ES-I3 (cell line): ENCODE data around the gene SARS2.
"Not testable (repeated sequence)": the region's sequence is repeated elsewhere in the genome, so short reads cannot be mapped to it uniquely, and the experiment has no call there.

Experiments used
- H3K36me3 ChIP-seq: 2 replicates; pipeline ENCODE4 v1.6.1; 2013; ENCODE audit warnings: mild to moderate bottlenecking, low read length, control low read depth, moderate library complexity; ENCODE audit not compliant: insufficient read depth
- H3K4me1 ChIP-seq: 2 replicates; pipeline ENCODE4 v1.6.1; 2013; ENCODE audit warnings: mild to moderate bottlenecking, control low read depth, low read length; ENCODE audit not compliant: insufficient read depth
- H3K9ac ChIP-seq: 2 replicates; pipeline ENCODE4 v1.6.1; 2013; ENCODE audit warnings: low read depth, mild to moderate bottlenecking, low read length, moderate library complexity
- H3K9me3 ChIP-seq: 2 replicates; pipeline ENCODE4 v1.6.1; 2013; ENCODE audit warnings: mild to moderate bottlenecking, low read length, moderate library complexity; ENCODE audit not compliant: control insufficient read depth, insufficient read depth

Gene SARS2

DNA sequence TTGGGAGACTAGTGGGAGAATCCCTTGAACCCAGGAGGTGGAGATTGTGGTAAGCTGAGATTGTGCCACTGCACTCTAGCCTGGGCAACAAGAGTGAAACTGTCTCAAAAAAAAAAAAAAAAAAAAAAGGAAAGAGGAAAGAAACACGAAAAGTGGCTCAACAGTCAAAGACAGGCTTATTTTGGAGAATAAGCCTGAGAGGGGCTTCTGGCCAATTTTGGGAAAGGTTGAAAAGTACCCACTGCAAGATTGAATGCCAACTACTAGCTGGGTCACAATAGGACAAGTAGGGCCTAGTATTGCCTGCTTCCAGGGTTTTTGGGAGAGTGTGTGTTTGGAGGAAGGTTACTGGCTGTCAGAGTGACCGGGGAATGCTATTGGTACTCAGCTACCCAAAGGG is 27.7 kb upstream of the SARS2 start:
- no peak overlapping the region for H3K9ac ChIP-seq
- H3K4me1 ChIP-seq = peaks cover 3% of the 10 kb centered on the region; the same call in 1 of the 2 replicates
- no peaks in the 10 kb centered on the region for H3K36me3 ChIP-seq
- H3K9me3 ChIP-seq = no peaks in the 10 kb centered on the region

DNA sequence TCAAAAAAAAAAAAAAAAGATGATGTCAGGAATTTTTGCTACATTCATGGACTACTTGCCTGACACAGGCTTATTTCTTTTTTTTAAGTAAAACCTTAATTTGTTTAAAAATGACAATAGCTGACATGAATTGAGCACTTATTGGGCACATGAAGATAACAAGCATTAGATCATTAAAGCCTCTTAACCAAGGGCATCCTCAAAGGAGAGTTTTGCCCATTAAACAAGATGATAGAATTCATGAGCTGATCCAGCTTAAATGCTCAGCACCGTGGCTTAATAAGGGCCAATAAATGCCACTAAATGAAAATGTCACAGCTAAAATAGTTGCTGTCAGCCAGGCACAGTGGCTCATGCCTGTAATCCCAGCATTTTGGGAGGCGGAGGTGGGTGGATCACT is 25.7 kb upstream of the SARS2 start:
- Histone ChIP-seq H3K4me1 (no peaks in the 10 kb centered on the region), H3K9ac (no peak overlapping the region), H3K9me3 (no peaks in the 10 kb centered on the region), H3K36me3 (no peaks in the 10 kb centered on the region)

DNA sequence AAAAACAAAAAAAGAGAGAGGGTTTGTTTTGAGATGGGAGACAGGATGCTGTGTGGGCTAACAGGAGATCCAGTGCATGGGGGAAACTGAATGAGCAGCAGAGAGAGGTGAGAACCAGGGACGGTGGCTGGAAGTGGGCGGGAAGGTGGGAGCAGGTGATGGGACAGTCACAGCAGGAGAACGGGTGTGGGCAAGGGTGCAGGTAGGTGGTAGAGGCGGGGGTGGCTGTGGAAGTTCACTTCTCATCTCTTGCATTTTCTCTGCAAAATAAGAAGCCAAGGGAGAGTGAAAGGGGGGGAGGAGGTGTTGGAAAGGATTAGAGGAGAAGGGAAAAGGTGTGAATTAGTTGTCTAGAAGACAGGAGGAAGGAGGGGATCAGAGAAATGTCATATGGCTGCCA is 23.1 kb upstream of the SARS2 start:
- H3K9me3 ChIP-seq = no peaks in the 10 kb centered on the region
- no peaks in the 10 kb centered on the region for H3K36me3 ChIP-seq
- H3K4me1 ChIP-seq = no peaks in the 10 kb centered on the region
- H3K9ac ChIP-seq = no peak overlapping the region

DNA sequence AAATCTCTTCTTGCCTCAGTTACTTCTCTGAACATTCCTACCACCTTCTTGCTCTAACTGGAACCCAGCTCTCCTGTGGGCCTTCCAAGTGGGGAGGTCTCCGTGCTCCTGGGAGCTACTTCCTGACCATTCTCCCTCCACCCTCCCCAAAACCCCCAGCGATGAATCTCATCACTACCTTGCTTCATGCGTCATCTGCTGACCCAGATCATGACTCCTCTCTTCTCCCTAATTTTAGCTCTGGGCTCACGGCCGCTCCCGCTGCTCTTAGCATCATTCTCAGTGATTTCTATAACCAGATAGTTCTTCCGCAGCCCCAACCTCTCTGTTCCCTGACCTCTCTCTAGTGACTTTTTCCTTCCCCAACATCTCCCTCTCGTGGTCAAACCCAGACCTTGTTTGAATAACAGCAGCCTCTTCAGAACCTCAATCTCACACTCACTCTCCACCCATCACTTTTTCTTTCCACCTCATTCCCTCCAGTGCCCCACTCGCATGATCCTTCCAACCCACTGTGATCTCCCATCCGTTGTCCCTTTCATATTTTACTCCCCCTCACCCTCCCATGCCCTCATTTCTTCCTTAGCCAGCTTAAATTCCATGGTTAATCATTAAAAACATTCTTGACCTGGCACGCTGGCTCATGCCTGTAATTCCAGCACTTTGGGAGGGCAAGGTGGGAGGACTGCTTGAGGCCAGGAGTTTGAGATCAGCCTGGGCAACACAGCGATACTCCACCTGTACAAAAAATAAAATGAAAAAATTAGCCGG is 22.0 kb upstream of the SARS2 start:
- Histone ChIP-seq H3K9me3 (no peaks in the 10 kb centered on the region), H3K9ac (no peak overlapping the region; the same call in 1 of the 2 replicates), H3K4me1 (no peaks in the 10 kb centered on the region), H3K36me3 (no peaks in the 10 kb centered on the region)

DNA sequence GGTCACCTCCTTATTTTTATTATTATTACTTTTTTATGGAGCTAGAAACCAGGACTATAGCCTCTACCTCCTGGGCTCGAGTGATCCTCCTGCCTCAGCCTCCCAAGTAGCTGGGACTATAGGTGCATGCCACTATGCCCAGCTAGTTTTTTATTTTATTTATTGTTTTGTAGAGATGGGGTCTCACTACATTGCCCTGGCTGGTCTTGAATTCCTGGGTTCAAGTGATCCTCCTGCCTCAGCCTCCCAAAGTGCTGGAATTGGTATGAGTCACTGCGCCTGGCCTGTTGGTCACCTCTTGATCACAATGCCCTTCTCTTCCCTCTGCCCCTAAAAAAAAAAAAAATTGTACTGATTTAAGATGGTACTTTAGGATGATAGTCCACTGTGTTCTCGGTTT is 20.6 kb upstream of the SARS2 start:
- Histone ChIP-seq H3K36me3 (no peaks in the 10 kb centered on the region), H3K4me1 (no peaks in the 10 kb centered on the region), H3K9ac (no peak overlapping the region), H3K9me3 (no peaks in the 10 kb centered on the region)

DNA sequence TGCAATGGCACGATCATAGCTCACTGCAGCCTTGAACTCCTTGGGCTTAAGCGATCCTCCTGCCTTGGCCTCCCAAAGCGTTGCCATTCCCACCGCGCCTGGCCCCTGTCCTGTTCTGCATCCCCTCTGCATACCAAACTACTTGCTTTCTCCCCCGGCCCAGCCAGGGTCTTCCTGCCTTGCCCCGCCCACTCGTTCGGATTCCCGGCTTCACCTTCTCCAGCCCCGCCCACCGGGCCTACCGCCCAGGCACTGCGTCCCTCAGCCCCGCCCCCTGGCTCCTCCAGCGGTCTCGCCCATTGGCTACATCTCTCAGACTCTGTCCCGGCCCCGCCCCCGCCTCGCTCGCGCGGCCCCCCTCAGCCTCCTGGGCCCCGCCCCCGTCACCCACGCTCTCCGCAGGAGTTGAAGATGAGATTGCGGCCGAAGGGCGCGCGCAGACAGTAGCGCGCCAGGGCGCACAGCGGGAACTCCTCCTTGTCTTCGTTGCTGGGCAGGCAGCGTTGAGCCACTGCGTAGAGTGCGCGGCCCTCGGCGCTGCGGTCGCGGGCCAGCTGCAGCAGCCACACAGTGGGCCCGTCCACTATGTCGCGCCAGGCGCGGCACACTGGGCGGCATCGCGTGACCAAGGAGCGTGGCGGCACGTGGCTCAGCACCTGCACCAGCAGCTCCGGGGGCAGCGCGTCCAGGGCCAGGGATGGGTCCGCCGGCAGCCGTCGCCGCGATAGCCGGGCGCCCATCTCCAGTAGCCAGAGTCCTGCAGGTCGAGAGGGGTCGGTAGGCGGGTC is 19.2 kb upstream of the SARS2 start:
- H3K9ac ChIP-seq = peak overlapping the region; percentile 66

DNA sequence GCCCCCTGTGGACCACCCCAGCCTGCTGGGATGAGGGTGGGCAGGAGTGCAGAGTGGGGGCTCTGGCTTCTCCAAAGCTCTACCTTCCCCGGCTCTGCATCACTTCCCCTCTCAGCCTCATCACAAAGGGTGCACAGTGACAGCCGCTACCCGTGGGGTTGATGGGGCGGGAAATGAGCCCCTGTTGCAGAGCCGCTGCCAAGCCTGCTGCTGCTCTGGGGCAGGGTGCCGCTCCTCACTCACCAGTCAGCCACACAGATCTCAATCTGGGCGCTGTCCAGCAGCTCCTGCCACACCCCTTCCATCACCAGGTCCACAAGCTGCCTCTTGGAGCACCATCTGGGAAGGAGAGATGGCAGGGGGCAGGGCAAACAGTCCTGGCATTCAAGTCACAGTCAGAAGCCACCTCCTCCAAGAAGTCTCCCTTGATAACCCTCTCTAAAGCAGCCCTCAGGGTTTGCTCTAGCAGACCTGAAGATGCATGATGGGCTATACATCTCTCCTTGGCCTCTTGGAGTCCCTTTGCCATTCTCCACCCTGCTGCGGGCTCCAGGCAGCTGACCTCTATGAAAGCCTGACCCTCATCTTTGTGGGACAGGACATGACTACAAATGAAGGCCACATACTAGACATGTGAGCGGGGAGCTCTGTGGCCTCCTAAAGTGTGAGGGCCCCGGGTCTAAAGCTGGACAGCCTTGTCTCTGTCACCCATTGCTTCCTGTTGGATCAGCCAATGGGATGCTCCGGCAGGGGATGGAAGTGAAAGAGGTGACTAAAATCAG is 15.9 kb upstream of the SARS2 start:
- no peaks in the 10 kb centered on the region for H3K4me1 ChIP-seq
- no peaks in the 10 kb centered on the region for H3K9me3 ChIP-seq
- no peak overlapping the region for H3K9ac ChIP-seq
- H3K36me3 ChIP-seq = no peaks in the 10 kb centered on the region

More for the DNA sequence above, 19.2 kb upstream of the SARS2 start:
- Histone ChIP-seq H3K4me1 (no peaks in the 10 kb centered on the region), H3K36me3 (no peaks in the 10 kb centered on the region), H3K9me3 (no peaks in the 10 kb centered on the region)

DNA sequence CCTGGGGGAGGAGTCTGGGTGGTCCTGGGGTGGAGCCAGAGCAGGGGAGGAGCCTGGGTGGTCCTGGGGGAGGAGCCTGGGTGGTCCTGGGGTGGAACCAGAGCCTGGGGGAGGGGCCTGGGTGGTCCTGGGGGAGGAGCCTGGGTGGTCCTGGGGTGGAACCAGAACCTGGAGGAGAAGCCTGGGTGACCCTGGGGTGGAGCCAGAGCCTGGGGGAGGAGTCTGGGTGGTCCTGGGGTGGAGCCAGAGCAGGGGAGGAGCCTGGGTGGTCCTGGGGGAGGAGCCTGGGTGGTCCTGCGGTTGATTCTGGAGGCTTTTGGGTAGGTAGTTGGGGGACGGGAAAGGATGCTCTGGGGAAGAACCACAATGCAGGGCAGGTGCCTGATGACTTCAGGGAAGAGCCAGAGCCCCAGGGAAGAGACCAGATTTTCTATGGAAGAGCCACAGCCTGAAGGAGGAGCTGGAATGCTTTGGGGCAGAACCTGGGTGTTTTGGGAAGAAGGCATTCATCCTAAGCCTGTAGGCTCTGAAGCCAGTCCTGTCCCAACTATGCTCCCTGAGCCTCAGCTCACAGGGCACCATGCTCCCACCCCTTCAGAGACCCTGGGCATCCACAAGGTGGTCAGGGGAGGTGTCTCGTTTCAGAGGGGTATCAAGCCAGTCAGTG is 15.1 kb upstream of the SARS2 start:
- Histone ChIP-seq H3K9ac (no peak overlapping the region), H3K4me1 (no peaks in the 10 kb centered on the region), H3K36me3 (no peaks in the 10 kb centered on the region)

DNA sequence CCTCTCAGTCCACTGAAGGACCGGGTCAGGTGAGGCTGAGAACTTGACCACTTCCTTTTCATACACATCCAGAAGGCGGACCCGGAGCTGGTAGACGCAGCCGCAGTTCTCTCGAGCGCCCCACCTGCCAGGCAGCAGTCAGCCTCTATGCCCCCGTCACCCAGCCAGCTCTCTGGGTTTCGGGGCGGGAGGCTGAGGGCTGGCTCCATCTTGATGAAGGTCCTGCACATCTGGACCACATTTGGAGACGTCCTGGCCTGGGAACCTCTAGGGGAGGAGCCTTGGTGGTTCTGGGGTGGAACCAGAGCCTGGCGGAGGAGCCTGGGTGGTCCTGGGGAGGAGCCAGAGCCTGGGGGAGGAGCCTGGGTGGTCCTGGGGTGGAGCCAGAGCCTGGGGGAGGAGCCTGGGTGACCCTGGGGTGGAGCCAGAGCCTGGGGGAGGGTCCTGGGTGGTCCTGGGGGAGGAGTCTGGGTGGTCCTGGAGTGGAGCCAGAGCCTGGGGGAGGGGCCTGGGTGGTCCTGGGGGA is 14.5 kb upstream of the SARS2 start:
- no peak overlapping the region for H3K9ac ChIP-seq
- no peaks in the 10 kb centered on the region for H3K9me3 ChIP-seq
- no peaks in the 10 kb centered on the region for H3K36me3 ChIP-seq
- H3K4me1 ChIP-seq = no peaks in the 10 kb centered on the region

More for the DNA sequence above, 15.1 kb upstream of the SARS2 start:
- no peaks in the 10 kb centered on the region for H3K9me3 ChIP-seq

DNA sequence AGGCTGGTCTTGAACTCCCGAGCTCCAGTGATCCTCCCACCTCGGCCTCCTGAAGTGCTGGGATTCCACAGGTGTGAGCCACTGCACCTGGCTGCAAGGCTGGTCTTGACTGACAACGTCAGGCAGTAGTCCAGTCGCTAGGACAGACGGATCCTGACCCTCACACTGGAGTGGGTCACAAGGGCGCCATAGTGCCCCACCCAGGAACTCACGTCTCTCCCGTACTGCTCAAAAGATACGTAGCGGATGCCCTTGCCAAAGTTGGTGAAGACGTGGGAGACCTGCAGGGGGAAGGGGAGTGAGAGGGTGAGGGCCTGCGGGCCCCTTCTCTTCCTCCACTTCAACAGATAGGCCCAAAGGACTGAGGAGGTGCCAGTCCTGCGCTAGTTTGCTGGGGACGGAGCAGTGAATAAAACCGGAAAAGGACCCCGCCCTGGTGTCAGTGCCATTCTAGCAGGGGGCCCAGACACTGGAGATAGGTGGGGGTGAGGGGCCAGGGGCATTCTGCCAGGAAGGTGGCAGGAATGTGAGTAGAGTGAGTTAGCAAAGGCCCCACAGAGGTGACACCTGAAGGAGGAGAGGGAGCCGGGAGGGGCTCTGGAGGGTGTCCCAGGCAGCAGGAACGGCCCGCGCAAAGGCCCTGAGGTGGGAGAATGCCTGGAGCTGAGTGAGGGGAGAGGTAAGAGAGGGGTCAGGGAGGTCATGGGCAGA is 12.1 kb upstream of the SARS2 start:
- no peaks in the 10 kb centered on the region for H3K4me1 ChIP-seq
- no peak overlapping the region for H3K9ac ChIP-seq
- no peaks in the 10 kb centered on the region for H3K9me3 ChIP-seq
- no peaks in the 10 kb centered on the region for H3K36me3 ChIP-seq

DNA sequence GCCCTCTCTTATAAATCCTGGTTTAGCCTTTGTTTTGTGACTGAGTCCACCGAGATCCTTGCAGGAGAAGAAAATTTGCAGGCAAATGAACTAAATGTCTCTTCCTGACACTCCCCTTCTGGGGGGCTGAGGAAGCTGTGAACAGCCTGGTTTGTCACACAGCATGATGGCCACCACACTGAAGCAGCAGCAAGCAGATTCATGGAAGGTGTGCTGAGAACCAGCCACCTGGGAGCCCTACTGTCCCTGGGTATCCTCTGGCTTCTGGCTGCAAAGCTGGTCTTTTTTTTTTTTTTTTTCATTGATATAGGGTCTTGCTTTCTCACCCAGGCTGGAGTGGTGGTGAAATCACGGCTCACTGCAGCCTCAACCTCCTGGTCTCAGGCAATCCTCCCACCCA is 11.4 kb upstream of the SARS2 start:
- H3K36me3 ChIP-seq = no peaks in the 10 kb centered on the region
- H3K9ac ChIP-seq = no peak overlapping the region
- H3K4me1 ChIP-seq = no peaks in the 10 kb centered on the region
- H3K9me3 ChIP-seq = no peaks in the 10 kb centered on the region

DNA sequence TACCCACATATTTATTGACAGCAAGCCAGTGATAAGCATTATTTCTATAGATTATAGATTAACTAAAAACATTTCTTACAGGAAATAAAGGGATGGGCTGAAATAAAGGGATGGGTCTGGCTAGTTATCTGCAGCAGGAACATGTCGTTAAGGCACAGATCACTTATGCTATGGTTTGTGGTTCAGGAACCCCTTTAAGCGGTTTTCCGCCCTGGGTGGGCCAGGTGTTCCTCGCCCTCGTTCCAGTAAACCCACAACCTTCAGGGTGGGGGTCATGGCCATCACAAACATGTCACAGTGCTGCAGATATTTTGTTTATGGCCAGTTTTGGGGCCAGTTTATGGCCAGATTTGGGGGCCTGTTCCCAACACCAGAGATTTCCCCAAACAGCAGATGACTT is 10.9 kb upstream of the SARS2 start:
- H3K9me3 ChIP-seq, H3K4me1 ChIP-seq, H3K9ac ChIP-seq, H3K36me3 ChIP-seq: not testable (repeated sequence)

DNA sequence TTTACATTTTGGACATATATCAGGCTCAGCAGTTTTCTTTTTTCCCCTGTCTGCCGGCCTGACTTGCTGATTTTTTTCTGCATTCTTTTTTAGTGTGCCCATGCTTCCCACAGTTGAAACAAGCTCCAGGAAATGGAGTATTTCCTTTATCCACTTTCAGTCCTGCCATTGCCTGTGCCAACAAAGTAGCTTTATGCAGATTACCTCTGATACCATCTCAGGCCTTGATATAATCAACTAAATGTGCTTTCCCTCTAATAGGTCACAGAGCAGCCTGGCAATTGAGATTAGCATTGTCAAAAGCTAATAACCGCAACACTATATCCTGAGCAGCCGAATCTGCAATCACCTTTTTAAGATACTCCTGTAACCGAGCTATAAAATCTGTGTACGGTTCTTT is 9.4 kb upstream of the SARS2 start:
- Histone ChIP-seq H3K9me3 (no peaks in the 10 kb centered on the region; the same call in none of the 2 replicates), H3K36me3 (no peaks in the 10 kb centered on the region), H3K9ac (no peak overlapping the region), H3K4me1 (no peaks in the 10 kb centered on the region)
